ENCODE measurements around the gene TRAK1.

Gene TRAK1

DNA sequence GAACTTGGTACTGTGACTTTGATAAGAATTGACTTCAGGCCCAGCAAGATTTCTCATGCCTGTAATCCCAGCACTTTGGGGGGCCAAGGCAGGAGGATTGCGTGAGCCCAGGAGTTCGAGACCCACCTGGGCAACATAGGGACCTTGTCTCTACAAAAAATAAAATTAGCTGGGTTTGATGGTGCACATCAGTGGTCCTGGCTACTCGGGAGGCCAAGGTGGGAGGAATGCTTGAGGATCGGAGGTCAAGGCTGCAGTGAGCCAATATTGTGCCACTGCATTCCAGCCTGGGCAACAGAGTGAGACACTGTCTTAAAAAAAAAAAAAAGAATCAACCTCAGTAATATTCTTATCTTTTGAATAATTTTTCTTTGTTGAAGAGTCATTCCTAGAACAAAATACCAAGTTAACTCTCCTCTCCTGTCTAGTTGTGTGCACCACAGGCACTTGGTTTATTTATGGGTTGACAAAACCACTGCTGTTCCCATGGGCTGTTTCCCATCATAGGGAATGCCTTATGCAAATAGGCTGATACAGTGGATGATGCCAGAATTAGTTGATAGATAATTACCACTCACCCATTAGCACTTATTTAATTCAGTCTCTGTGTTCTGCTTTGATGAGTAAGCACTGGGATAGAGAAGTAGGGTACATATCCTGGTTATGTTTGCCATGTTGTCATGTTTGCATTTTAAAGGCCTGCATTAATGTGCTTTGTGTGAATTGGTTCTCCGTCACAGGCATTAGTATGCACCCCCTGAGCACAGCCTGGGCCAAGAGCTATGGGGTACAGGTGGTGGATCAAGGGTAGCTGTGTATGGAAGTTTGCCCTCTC, 32.9 kb downstream of the TRAK1 start:
- no peak for DNase-seq (ENCODE audit: low spot score)

DNA sequence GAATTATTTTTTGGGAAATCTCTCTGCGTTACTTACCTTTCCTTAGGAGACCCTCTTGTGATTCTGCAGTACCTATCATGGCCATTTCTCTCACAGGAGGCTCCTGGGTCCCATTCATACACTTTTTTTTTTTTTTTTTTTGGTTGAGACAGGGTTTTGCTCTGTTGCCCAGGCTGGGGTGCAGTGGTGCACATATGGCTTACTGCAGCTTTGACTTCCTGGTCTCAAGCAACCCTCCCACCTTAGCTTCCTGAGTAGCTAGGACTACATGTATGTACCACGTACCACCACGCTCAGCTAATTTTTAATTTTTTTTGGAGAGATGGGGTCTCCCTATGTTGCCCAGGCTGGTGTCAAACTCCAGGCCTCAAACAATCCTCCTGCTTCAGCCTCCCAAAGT, 36.1 kb downstream of the TRAK1 start:
- peak; percentile 28 for DNase-seq (ENCODE audit: low spot score)

DNA sequence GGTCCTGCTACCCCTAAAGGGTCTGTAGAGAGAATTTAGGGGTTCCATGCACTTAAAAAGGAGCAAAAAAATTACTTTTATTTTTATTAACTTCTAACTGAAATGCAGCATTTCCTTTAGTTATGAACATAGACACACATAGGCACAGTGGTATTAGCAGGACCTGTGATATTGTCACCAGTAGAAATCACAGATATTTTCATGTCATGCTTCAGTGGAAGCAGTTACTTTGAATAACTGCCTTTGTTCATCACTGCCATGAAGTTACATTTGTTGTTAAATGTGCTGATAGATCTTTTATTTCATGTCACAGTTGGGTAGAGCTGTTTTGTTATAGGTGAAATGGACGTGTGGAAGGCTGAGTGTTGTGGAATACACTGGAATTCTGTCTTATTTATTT, 37.4 kb downstream of the TRAK1 start:
- DNase-seq (ENCODE audit: low spot score) = no peak

DNA sequence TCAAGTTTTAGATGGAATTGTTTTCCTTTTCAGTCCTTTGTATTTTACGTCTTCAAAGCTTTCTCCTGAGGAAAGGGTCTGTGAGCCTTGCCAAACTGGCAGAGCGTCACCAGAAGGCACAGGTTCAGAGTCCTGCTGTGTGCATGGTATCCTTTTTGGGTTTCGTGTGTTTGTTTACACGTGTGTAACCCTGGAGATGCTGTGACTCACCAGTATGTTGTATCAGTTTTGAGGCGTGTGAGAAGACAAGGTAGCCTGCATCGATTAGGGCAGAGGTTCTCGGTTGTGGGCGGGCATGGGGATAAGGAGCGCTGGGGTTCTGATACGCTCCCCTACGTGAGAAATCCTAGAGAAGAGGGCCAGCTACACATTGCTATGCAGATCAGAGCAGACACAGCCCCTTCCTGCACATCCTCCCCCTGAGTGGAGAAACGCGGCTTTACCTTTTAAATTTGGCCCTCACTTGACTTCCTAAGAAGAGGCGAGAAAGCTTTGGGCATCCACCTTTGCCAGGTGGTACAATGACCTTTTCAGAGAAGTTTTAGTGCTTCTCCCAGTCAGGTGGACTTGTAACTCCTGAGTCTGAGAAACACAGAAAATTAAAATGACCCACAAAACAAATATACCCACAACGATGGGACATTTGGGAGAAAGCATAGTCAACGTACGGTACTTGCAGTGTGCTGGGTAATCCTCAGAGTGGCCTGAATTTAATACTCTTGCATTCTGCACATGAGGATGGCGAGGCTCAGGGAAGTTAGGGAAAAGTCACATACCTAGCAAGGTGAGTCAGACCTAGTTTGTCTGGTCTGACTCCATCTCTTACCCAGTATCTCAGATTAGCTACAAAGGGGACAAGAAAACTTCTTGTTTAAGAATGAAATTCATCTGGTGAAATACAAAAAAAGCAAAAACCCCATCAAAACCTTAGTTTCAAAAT, 38.1 kb downstream of the TRAK1 start:
- DNase-seq (ENCODE audit: low spot score) = no peak

DNA sequence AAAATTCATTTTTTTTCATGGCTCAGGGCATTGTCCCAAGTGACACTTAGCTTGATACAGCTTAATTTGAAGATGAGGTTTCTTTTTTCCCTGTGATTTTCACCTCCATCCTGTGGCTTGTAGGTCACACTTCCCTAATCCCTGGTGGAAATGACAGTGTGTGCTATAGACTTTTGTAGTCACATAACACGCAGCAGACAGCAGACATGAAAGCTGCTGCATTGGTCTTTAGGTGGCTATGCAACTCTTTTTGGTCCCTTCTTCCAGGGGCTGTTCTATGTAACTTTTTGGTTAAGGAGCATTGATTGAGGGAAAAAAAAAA, 38.8 kb downstream of the TRAK1 start:
- no peak for DNase-seq (ENCODE audit: low spot score)

DNA sequence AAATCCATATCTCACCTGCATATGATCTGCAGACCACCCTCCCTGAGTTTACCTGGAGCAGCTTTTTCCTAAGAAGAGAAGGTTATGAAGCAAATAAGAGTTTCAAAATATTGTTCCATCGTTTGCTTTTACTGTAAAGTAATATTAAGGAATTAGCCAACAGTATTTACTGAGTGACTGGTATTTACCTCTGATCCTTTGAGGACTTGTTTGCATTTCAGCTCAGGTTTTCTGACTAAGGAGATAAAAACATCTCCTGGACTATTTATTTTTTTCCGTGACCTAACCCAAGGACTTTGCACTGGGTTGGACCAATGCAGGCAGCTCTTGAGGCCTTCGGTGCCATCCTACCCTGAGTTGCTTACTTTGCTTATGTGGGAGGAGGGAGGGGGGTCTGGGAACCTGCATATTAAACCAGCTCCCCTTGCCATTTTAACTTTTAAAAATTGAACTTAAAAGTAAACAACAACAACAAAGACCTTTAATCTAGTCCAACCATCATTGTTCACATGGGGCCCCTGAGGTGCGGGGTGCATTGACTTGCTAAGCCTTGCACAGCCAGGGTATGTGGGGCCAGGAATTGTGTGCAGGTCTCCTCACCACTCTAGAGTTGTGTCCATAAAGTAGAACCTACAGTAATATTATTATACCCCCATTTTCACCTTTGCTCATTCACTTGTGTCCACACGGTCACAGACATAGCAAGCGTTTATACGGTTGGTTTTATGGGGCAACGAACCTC, 39.3 kb downstream of the TRAK1 start:
- no peak for DNase-seq (ENCODE audit: low spot score)

DNA sequence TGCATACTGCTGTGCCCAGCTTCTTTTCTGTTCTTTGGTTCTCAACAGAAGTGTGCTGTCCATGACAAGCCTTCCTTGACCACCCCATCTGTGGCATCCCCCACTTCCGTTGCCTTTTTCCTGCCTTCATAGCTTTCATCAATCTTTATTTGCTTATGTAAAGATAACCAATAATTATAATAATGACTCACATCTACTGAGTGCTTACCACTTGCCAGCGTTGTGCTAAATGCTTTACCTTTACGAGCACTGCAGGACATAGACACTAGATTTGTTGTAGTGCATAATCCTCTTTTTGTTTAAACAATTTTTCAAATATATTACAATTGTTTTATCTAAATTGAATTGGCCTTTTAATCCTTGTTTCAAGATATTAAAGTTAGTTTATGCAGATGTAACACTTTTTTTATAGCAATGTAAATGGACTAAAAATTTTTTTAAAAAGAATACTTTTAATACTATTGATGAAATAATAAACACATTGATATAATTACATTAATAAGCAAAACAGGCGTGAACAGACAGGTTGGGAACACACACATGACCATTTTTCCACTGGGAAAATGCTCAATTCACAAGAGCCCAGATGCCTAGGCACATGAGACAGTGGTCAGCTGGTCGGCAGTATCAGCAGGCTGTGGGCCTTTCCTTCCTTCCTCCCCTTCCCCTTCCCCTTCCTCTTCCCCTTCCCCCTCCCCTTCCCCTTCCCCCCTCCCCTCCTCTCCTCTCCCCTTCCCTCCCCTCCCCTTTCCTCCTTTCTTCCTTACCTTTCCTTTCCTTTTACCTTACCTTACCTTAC, 42.5 kb downstream of the TRAK1 start:
- no peak for DNase-seq (ENCODE audit: low spot score)

DNA sequence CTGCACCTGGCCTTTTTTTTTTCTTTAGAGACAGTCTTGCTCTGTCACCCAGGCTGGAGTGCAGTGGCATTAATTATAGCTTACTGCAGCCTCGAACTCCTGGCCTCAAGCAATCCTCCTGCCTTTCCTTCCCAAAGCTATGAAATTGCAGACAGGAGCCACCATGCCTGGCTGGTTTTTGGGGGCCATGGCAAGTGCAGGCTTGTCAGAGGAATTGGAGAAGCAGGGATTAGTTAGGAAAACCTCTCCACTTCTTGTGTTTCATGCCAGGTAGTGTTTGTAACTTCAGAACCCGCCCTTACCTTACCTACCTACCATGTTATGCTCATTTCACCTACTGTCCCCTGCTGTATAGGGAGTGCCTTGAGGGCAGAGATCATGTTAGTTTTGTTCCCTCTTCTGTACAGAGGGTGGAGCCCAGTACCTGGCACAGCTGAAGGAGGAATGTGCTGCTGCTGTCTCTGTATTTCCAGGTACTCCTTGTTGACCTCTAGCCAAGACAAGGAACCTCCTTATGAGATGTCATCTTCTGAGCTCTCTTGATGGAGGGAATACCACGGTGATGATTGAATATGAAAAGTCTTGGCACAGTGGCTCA, 43.8 kb downstream of the TRAK1 start:
- no peak for DNase-seq (ENCODE audit: low spot score)

DNA sequence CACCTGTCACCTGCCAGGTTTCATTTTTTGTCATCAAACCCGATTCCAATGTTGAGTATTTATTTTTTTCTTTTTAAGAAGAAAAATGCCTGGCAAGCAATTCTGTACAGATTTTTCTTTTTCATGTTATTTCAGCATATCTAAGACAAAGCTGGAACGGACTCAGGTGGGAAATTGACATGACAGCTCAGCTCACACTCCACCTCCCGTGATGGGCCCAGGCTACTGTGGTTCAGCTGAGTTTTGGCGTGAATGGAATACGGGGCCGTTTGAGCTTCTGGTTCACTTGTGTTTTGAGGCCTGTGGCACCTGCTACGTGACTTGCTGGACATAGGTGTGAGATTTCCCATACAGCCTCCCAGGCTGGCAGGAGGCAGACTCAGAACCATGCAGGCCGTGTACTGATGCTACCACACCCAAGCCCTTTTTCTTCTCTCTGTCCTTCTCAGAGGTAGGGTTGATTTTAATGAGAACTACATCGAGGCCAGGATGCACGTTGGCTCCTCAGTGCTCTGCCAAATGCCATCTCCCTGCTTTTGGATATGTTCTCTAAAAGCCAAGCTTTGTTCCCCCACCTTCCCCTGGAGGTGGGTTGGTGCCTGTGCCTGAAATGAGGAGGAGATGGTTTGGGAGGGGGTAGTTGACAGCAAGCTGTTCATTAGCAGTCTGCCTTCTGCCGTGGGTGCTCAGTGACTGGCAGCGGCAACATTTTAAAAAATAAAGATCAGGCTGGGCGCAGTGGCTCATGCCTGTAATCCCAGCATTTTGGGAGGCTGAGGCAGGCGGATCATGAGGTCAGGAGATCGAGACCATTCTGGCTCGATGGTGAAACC, 48.7 kb downstream of the TRAK1 start:
- no peak for DNase-seq (ENCODE audit: low spot score)

DNA sequence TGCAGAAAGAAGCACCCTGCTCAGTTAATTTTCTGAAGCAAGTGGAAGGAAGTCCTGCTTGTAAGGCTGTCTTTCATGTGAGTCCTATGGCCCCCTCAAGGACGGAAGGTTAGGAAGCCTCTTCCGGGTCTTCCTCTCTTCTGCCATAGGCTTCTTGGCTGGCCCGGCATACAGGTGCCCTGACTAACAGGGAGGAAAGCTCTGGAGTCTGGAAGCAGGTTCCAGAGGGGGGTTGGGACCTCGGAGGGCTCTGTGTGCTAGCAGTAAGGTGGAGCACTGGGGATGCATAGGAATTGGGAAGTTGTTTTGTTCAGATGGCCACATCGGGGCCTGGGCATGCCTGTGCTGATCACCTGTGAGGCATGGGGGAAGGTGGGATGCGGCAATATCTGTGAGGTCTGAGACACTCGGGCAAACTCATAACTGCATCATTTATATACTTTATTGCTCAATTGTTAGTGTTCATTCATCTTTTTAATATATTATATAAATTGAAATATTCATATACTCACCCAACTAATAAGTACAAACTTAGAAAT, 49.6 kb downstream of the TRAK1 start:
- no peak for DNase-seq (ENCODE audit: low spot score)

DNA sequence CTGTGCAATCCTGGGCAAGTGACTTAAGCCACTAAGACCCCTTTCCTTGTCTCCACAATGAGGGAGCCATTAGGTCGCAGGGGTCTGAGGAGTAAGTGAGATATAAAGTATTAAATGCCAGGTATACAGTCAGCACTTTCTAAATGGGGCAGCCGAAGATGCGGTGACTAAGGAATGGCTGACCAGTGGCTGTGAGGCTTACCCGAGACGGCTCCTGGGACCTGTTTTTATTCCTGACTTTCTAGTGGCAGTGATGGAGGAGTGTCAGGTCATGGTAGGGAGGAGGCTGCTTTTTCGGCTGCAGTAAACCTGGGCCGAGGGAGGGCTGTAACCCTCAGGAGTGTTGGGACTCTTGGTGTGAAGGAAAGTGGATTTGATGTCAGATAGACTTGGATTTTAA, 52.3 kb downstream of the TRAK1 start:
- DNase-seq (ENCODE audit: low spot score) = no peak

DNA sequence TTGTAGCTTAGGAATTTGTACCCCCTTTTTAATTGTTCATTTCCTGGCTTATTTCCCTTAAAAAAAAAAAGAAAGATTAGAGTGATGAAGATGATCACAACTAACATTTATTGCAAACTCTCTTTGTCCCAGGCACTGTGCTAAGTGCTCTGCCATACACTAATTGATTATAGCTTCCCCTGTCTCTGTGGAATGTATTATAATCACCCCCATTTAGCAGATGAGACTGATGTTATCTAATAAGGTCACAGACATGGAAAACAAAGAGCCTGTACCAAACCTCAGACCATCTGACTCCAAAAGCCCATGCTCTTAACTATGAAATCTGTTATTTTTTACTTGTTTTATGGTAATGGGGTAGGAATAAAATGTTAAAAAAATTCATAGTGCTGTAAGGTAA, 53.1 kb downstream of the TRAK1 start:
- DNase-seq (ENCODE audit: low spot score) = no peak

DNA sequence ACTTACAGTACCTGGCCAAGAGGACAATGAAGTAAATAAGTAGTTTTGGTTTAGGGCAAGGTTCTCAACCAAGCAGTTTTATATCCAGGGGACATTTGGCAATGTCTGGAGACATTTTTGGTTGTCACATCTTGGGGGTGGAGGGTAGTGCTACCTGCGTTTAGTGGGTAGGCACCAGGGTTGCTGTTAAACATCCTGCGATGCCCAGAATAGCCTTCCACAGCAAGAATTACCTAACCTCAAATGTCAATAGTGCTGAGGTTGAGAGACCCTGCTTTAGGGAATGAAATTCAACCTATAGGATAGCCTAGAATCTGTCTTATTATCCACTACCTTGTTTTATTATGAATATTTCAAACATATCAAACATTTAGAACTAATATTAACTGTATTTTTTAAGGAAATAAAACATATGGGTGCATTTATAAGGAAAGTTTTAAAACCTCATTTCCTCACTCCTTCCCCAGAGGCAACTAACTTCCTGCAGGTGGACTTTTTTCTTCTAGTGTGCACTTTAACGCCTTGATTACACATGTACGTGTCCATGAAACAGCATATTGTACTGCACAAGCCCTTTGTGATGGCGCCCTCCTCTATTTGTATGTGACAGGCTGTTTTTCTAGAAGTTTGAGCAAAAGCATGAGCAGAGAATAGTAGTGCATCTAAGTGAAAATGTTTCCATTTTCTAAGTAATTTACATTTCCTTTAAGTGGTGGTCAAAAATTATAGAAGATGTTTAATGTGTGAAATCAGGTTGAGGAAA, 57.1 kb downstream of the TRAK1 start:
- no peak for DNase-seq (ENCODE audit: low spot score)

DNA sequence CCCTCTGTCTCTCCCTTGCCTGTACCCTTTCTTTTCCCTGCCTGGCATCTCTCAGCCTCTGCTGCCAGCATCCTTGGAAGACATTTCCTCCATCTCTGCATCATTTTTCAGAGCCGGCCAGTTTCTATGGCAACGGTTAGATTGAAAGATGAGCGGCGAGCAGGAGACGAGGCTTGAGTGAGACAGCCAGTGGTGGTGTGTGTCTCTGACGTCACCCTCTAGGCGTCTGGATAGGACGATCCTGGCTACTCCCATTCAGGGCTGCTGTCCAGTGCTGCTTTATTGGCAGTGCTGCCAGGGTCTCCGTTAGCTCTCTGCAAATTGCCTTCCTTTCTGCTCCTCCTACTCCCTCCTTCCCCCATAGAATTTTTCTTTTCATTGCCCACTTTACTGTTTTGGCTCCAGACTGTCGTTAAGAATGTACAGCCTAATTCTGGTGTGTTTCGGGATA, 57.9 kb downstream of the TRAK1 start:
- DNase-seq (ENCODE audit: low spot score) = no peak

DNA sequence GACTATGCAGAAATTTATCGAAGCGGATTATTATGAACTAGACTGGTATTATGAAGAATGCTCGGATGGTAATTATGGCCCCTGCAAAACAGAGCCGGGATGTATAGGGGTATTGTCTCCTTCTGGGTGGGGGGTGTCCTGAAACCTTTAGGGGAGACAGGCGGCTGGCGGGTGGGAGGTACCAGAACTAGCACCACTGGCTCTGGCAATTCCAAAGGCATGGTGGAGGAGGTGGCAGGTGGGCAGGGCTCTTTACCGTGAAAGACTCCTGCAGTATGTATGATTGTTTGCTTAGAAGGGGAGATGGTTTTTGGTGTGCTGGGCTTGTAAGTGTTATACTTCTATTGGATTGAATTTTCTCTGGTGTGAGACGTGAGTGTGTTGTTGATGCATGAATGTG, 58.4 kb downstream of the TRAK1 start:
- no peak for DNase-seq (ENCODE audit: low spot score)

DNA sequence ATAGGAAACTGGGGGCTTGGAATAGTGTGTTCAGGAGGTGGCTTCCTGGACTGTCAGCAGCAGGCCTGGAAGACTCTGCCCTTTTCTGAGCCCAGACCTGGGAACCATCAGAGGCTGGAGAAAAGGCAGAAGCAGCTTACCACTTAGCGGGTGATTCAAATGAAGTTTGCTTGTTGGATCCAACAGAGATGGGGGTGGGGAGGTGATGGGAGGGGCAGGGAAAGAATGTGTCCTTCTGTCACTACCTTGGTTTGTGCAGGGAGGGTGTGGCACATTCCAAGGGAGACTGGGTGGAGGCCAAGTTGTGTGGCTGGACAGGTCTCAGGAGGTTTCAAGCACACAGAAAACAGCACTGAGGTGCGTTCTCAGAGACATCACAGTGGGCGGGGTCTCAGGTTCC, 58.8 kb downstream of the TRAK1 start:
- no peak for DNase-seq (ENCODE audit: low spot score)

DNA sequence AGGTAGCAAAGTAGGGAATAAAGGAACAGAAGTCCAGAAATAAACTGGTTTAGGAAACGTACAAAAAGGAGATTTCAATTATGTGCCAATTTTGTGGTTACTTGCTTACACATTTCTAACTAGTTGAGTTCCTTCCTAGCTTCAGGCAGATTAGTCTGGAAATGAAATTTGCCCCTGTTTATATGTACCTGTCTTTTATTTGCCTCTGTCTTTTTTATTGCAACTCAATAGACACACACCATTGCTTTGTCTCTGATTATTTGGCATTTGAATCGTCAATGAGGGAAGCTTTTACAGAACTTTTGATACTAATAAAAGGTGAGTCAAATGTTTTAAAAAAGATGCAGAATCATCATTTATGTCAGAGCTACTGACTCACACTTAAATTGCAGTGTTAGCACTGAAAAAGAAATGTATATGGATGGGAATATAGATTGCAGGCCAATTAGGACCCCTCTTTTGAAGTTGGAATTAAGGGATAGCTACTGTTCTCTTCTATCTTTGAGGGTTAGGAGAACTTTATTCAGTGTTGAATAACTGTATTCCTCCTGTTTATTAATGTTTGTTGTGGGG, 60.5 kb downstream of the TRAK1 start:
- no peak for DNase-seq (ENCODE audit: low spot score)

DNA sequence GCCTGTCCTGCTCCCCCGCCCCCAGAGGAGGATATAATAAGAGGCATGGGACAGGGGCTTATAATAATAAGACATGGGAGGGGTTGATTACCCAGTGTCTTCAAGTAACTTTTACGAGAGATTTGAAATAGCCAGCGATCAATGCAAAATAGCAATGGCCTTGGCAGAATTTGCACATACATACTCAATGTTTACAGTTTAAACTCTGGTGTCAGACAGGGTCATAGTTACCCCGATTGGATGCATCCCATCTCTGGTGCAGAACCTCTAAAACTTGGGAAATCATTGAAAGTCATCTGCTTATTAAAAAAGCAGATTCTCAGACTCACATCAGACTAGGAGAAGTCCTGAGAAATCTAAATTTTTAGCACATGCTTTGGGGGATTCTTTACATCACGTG, 61.0 kb downstream of the TRAK1 start:
- no peak for DNase-seq (ENCODE audit: low spot score)

DNA sequence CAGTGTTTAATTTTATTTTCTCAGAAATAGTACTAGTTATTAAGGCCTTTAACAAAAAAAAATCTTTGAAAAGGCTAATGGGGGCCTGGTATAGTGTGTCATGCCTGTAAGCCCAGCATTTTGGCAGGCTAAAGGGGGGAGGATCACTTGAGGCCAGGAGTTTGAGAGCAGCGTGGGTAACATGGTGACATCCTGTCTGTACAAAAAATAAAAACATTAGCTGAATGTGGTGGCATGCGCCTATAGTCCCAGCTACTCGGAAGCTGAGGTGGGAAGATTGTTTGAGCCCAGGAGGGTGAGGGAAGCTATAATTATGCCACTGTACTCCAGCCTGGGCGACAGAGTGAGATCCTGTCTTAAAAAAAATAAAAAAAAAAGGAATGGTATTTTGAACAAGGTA, 61.9 kb downstream of the TRAK1 start:
- DNase-seq (ENCODE audit: low spot score) = no peak
